GM04503 (cell line): ENCODE measurements around the gene ZNF578.
"Not testable (repeated sequence)": the region's sequence is repeated elsewhere in the genome, so short reads cannot be mapped to it uniquely, and the experiment has no call there.

Experiments used
- DNase-seq: peaks from one replicate; pipeline ENCODE4 v3.0.0-alpha.2; 2012; ENCODE audit warnings: low read depth

The ZNF578 gene

GRCh38 chr19:52561611-52562010 lies 108.3 kb downstream of the ZNF578 start:
- DNase-seq = not testable (repeated sequence)
